ENCODE measurements around the gene MRPL11. TPM values are rescaled to one million over a fixed set of nuclear protein-coding genes. Genes with fewer than 3 reads are reported as not detected.

The MRPL11 gene
- total RNA-seq, 4 donors from 2014 or later, result 28.7 to 57.9 (median 33.4) TPM

DNA sequence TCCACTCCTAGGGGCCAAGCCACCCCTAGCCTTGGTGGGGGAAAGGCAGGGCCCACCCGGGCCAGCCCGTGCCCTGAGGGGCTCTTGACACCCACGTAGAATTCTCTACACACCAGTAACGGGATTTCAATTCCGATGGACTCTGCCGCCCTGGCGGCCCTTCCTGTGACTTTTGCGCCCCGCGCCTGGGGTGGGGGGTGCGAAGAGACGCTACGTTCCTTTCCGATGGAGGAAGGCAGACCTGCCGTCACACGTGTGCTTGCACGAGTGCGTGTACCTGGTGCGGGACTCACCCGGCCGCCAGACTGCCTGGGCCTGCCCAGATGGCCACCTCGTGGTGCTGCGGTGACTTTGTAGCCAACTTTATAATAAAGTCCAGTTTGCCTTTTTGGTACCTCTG is 12.3 kb downstream of the MRPL11 start:
- Histone ChIP-seq H3K27me3 (no peaks in the 10 kb centered on the region), H3K36me3 (no peaks in the 10 kb centered on the region), H3K4me3 (no peak overlapping the region), H3K27ac (no peak overlapping the region), H3K9me3 (no peaks in the 10 kb centered on the region), H3K4me1 (no peaks in the 10 kb centered on the region)
- intact Hi-C loops (cut with DNase I; ENCODE audit: low total_unique reads), result no loop called here
- TF ChIP-seq POLR2A (IDR thresholded peaks at IDR 0.05), result no peak
- TF ChIP-seq, protein P1, sequence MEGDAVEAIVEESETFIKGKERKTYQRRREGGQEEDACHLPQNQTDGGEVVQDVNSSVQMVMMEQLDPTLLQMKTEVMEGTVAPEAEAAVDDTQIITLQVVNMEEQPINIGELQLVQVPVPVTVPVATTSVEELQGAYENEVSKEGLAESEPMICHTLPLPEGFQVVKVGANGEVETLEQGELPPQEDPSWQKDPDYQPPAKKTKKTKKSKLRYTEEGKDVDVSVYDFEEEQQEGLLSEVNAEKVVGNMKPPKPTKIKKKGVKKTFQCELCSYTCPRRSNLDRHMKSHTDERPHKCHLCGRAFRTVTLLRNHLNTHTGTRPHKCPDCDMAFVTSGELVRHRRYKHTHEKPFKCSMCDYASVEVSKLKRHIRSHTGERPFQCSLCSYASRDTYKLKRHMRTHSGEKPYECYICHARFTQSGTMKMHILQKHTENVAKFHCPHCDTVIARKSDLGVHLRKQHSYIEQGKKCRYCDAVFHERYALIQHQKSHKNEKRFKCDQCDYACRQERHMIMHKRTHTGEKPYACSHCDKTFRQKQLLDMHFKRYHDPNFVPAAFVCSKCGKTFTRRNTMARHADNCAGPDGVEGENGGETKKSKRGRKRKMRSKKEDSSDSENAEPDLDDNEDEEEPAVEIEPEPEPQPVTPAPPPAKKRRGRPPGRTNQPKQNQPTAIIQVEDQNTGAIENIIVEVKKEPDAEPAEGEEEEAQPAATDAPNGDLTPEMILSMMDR (IDR thresholded peaks at IDR 0.05), result no peak
- no peak for DNase-seq

DNA sequence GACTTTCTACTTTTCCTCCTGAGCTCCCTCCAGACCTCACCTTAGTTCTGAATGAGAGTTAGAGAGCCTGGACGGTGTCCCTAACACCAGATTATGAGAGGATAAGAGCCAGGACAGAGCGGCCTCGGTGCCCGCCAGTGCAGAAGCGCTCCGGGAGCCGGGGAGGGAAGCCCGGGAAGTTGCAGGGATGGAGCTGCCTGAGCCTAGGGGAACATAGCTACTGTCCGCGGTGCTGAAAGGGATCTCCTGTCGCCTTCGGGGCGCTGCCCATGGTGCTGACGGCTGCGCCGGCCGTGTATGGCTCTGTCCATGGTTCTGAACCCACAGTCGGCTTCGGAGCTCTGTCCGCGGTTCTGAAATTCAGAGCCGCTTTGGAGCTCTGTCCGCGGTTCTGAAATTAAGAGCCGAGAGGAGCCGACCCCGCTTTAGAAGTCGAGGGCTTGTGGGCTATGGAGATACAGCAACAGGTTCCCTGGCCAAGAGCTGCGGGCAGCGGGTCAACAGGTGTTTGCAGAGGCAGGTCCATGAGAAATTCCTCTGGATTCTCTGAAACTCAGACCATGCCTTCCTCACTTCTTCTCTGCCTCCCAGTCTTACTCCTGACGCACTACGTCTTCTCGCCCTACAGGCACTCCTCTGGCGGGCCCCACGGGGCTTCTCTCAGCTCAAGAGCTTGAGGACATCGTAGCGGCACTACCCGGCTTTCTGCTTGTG is 17.0 kb downstream of the MRPL11 start:
- intact Hi-C loops (cut with DNase I; ENCODE audit: low total_unique reads), result no loop called here
- TF ChIP-seq, protein P1 (IDR thresholded peaks at IDR 0.05), result peak in 1 of 4 experiments; percentile 39
- TF ChIP-seq POLR2A (IDR thresholded peaks at IDR 0.05), result peak; percentile 24 to 60
- Histone ChIP-seq H3K36me3 (no peaks in the 10 kb centered on the region), H3K27ac (no peak overlapping the region), H3K4me1 (peaks cover 0 to 14% of the 10 kb centered on the region in 2 donors), H3K27me3 (no peaks in the 10 kb centered on the region), H3K9me3 (no peaks in the 10 kb centered on the region), H3K4me3 (no peak overlapping the region)
- peak; percentile 94 to 95 for DNase-seq

DNA sequence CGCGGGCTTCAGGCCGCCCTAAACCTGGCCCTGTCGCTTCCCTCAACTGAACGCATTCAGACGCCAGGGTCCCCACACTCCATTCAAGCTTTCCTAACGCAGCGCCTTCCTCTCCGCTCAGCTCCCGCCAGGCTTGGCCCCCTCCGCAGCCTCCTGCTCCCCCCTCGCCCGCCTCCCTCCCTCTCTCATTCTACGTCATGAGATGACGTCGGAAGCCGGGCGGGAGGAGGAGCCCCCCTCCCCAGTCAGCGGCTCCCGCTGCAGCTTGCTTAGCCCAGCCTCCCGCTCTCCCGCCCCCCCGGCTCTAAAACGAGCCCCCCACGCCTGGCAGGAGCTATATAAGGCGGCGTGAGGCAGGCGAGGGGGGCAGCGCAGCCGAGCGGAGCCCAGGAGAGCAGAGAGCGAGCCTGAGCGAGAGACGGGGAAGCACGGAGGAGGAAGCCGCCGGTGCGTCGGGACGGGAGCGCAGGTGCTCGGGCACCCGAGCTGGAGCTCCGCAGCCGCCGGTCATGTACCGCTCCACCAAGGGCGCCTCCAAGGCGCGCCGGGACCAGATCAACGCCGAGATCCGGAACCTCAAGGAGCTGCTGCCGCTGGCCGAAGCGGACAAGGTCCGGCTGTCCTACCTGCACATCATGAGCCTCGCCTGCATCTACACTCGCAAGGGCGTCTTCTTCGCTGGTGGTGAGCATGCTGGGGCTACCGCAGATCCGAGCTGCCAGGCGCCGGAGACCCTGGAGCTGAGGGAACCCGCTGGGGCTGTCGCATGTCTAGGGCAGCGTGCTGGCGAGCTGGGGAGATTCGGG is 17.8 kb downstream of the MRPL11 start, which contains the start of gene NPAS4:
Gene NPAS4, plus strand, starts transcription at position 365 of the 806 bp plus-strand sequence. Its CDS starts 145 bp downstream, at position 510.
- Histone ChIP-seq H3K27me3 (no peaks in the 10 kb centered on the region), H3K4me3 (no peak within 1 kb of the TSS), H3K4me1 (peaks cover 0 to 14% of the 10 kb centered on the region in 2 donors), H3K27ac (no peak within 1 kb of the TSS), H3K9me3 (no peaks in the 10 kb centered on the region), H3K36me3 (no peaks in the 10 kb centered on the region)
- TF ChIP-seq POLR2A (IDR thresholded peaks at IDR 0.05), result no peak
- TF ChIP-seq, protein P1 (IDR thresholded peaks at IDR 0.05), result no peak
- DNase-seq, result peak in 1 of 2 donors; percentile 47
- intact Hi-C loops (cut with DNase I; ENCODE audit: low total_unique reads), result no loop called here

DNA sequence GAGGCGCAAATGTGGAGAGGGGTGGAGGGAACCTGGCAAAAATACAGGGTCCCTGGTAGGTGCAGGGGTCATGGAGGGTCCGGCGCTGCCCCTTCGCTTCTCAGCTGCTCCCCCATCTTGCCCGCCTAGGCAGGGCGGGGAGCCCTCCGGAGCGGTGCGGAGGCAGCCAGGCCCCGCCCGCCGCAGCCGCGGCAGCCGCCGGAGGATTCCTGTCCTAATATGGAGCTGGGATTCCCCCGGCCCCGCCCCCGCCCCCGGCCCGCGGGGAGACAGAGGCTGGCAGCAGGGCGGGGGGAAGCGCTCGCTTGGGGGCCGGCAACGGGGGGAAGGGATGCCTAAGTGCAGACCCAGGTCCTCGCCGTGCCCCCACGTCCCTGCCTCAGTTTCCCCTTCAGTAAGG is 18.8 kb downstream of the MRPL11 start:
- peak in 1 of 2 donors; percentile 30 for DNase-seq
- Histone ChIP-seq H3K9me3 (no peaks in the 10 kb centered on the region), H3K4me1 (peaks cover 0 to 14% of the 10 kb centered on the region in 2 donors), H3K27me3 (no peaks in the 10 kb centered on the region), H3K4me3 (no peak overlapping the region), H3K36me3 (no peaks in the 10 kb centered on the region), H3K27ac (no peak overlapping the region)
- TF ChIP-seq, protein P1 (IDR thresholded peaks at IDR 0.05), result no peak
- no peak for TF ChIP-seq POLR2A (IDR thresholded peaks at IDR 0.05)
- intact Hi-C loops (cut with DNase I; ENCODE audit: low total_unique reads), result loop anchor here (10.0 kb wide), 1 partner anchor 265 kb away; no protein-coding TSS in a partner anchor

DNA sequence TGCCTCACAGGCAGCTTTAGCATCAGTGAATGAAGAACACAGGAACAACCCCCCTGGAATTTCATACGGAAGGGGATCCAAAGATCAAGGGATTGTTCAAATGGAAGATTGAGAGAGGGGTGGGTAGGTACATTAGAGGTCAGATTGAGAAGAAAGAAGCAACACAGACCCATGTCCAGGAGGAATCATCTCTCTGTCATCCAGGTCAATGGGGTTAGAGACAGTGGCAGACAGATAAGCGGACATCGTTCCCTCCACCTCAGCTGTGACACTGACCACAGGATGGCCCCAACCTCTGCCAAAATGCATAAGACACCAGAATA is 19.7 kb downstream of the MRPL11 start:
- no peaks in the 10 kb centered on the region for H3K27me3 ChIP-seq
- no peak for DNase-seq
- H3K9me3 ChIP-seq, result no peaks in the 10 kb centered on the region
- intact Hi-C loops (cut with DNase I; ENCODE audit: low total_unique reads), result loop anchor here (10.0 kb wide), 1 partner anchor 266 kb away; no protein-coding TSS in a partner anchor
- H3K27ac ChIP-seq, result peak overlapping the region in 1 of 2 donors; percentile 90
- TF ChIP-seq, protein P1 (IDR thresholded peaks at IDR 0.05), result no peak
- H3K4me3 ChIP-seq, result no peak overlapping the region
- H3K4me1 ChIP-seq, result peaks cover 0 to 14% of the 10 kb centered on the region in 2 donors
- no peaks in the 10 kb centered on the region for H3K36me3 ChIP-seq

Data from uterus (tissue), 4 donors.